ENCODE data around the gene NABP1. TPM values are rescaled to one million over a fixed set of nuclear protein-coding genes. Genes with fewer than 3 reads are reported as not detected.

The NABP1 gene
- total RNA-seq, 1 experiment from 2014 or later = 5.8 TPM

DNA sequence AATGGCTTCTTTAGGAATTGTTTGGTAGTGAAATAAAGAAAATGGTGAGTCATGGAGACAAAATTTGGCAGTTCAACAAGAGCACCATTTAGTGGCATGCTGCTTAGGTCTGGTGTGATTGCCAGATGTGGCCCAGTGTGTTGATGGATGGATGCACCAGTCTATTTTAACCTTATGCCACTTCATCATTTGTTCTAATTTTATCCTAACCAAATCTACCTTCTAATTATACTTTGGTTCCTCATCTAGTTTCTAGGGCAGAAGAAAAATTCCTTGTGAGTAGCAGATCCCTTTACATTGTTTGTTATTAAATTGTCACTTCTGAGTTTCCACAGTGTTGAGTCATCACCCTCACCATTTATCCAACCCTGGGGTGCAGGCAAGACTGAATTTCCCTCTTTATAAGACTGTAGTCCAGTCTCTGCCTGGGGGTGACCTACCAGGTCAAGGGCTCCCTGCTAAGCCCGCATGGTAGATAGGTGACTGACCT is 32.5 kb downstream of the NABP1 start:
- H3K9me3 Mint-ChIP-seq = no peaks in the 10 kb centered on the region
- ATAC-seq (no peak), DNase-seq (ENCODE audit: low spot score) (no peak)
- ChIA-PET POLR2A (no interaction called here), CTCF (no interaction called here)
- H3K4me3 Mint-ChIP-seq = no peak overlapping the region
- TF ChIP-seq, protein P1, sequence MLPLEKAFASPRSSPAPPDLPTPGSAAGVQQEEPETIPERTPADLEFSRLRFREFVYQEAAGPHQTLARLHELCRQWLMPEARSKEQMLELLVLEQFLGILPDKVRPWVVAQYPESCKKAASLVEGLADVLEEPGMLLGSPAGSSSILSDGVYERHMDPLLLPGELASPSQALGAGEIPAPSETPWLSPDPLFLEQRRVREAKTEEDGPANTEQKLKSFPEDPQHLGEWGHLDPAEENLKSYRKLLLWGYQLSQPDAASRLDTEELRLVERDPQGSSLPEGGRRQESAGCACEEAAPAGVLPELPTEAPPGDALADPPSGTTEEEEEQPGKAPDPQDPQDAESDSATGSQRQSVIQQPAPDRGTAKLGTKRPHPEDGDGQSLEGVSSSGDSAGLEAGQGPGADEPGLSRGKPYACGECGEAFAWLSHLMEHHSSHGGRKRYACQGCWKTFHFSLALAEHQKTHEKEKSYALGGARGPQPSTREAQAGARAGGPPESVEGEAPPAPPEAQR (CRISPR knock-in tag; IDR thresholded peaks at IDR 0.05) = no peak
- TF ChIP-seq JAZF1 (CRISPR knock-in tag; IDR thresholded peaks at IDR 0.05) (no peak), ZMAT4 (CRISPR knock-in tag; IDR thresholded peaks at IDR 0.05) (no peak), TEAD1 (CRISPR knock-in tag; IDR thresholded peaks at IDR 0.05) (no peak), NFE2L1 (CRISPR knock-in tag; IDR thresholded peaks at IDR 0.05) (no peak), CREB1 (CRISPR knock-in tag; IDR thresholded peaks at IDR 0.05) (no peak), E2F1 (CRISPR knock-in tag; IDR thresholded peaks at IDR 0.05) (no peak), HMGXB4 (CRISPR knock-in tag; IDR thresholded peaks at IDR 0.05) (no peak), ZNF423 (CRISPR knock-in tag; IDR thresholded peaks at IDR 0.05) (no peak)
- TF ChIP-seq, protein P2, sequence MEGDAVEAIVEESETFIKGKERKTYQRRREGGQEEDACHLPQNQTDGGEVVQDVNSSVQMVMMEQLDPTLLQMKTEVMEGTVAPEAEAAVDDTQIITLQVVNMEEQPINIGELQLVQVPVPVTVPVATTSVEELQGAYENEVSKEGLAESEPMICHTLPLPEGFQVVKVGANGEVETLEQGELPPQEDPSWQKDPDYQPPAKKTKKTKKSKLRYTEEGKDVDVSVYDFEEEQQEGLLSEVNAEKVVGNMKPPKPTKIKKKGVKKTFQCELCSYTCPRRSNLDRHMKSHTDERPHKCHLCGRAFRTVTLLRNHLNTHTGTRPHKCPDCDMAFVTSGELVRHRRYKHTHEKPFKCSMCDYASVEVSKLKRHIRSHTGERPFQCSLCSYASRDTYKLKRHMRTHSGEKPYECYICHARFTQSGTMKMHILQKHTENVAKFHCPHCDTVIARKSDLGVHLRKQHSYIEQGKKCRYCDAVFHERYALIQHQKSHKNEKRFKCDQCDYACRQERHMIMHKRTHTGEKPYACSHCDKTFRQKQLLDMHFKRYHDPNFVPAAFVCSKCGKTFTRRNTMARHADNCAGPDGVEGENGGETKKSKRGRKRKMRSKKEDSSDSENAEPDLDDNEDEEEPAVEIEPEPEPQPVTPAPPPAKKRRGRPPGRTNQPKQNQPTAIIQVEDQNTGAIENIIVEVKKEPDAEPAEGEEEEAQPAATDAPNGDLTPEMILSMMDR (IDR thresholded peaks at IDR 0.05) = no peak
- TF ChIP-seq, protein P3, sequence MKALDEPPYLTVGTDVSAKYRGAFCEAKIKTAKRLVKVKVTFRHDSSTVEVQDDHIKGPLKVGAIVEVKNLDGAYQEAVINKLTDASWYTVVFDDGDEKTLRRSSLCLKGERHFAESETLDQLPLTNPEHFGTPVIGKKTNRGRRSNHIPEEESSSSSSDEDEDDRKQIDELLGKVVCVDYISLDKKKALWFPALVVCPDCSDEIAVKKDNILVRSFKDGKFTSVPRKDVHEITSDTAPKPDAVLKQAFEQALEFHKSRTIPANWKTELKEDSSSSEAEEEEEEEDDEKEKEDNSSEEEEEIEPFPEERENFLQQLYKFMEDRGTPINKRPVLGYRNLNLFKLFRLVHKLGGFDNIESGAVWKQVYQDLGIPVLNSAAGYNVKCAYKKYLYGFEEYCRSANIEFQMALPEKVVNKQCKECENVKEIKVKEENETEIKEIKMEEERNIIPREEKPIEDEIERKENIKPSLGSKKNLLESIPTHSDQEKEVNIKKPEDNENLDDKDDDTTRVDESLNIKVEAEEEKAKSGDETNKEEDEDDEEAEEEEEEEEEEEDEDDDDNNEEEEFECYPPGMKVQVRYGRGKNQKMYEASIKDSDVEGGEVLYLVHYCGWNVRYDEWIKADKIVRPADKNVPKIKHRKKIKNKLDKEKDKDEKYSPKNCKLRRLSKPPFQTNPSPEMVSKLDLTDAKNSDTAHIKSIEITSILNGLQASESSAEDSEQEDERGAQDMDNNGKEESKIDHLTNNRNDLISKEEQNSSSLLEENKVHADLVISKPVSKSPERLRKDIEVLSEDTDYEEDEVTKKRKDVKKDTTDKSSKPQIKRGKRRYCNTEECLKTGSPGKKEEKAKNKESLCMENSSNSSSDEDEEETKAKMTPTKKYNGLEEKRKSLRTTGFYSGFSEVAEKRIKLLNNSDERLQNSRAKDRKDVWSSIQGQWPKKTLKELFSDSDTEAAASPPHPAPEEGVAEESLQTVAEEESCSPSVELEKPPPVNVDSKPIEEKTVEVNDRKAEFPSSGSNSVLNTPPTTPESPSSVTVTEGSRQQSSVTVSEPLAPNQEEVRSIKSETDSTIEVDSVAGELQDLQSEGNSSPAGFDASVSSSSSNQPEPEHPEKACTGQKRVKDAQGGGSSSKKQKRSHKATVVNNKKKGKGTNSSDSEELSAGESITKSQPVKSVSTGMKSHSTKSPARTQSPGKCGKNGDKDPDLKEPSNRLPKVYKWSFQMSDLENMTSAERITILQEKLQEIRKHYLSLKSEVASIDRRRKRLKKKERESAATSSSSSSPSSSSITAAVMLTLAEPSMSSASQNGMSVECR (CRISPR knock-in tag; IDR thresholded peaks at IDR 0.05; ENCODE audit: borderline replicate concordance) = no peak
- 0 out of 2 replicates have a peak, but pooled peaks cover 8% of the 10 kb centered on the region for H3K4me1 Mint-ChIP-seq
- no peak overlapping the region for H3K27ac Mint-ChIP-seq
- H3K36me3 Mint-ChIP-seq = no peaks in the 10 kb centered on the region
- no peaks in the 10 kb centered on the region for H3K27me3 Mint-ChIP-seq (ENCODE audit: low read depth)

DNA sequence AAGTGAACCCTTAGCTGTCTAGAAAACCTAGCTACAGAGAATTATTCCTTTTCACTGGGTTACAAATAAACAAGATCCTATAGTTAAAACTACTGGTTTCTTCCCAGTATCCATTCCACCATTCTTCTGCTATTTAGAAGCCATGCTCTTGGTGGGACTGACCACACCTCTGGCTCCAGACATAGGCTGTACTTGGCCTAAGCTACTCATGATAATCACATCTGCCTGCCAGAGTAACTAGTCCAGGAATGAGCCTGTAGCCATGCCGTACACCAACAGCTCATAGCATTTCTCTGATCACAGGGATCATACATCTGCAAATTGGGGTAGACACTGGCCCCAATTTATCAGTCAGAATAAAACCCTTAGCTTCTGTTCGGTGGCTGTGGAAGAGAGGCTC is 33.7 kb downstream of the NABP1 start:
- H3K36me3 Mint-ChIP-seq = no peaks in the 10 kb centered on the region
- ATAC-seq (no peak), DNase-seq (ENCODE audit: low spot score) (no peak)
- ChIA-PET POLR2A (no interaction called here), CTCF (interaction anchor here (1.2 kb wide), 1 partner anchor 18 kb away, joined by 5 read pairs; no protein-coding TSS in a partner anchor)
- no peak overlapping the region for H3K4me3 Mint-ChIP-seq
- 0 out of 2 replicates have a peak, but pooled peaks cover 7% of the 10 kb centered on the region for H3K4me1 Mint-ChIP-seq
- H3K9me3 Mint-ChIP-seq = no peaks in the 10 kb centered on the region
- no peak overlapping the region for H3K27ac Mint-ChIP-seq
- H3K27me3 Mint-ChIP-seq (ENCODE audit: low read depth) = no peaks in the 10 kb centered on the region
- TF ChIP-seq SMAD4 (CRISPR knock-in tag; IDR thresholded peaks at IDR 0.05) = no peak
- no peak for TF ChIP-seq FOXJ3 (CRISPR knock-in tag; IDR thresholded peaks at IDR 0.05; ENCODE audit: borderline replicate concordance)
- no peak for TF ChIP-seq TCF7 (CRISPR knock-in tag; IDR thresholded peaks at IDR 0.05; ENCODE audit: low read depth)
- no peak for TF ChIP-seq TEAD4 (CRISPR knock-in tag; IDR thresholded peaks at IDR 0.05)
- no peak for TF ChIP-seq USF1 (CRISPR knock-in tag; IDR thresholded peaks at IDR 0.05)
- TF ChIP-seq NR3C1 (CRISPR knock-in tag; conservative IDR thresholded peaks at IDR 0.05; ENCODE audit: low read depth) = no peak
- TF ChIP-seq, protein P4, sequence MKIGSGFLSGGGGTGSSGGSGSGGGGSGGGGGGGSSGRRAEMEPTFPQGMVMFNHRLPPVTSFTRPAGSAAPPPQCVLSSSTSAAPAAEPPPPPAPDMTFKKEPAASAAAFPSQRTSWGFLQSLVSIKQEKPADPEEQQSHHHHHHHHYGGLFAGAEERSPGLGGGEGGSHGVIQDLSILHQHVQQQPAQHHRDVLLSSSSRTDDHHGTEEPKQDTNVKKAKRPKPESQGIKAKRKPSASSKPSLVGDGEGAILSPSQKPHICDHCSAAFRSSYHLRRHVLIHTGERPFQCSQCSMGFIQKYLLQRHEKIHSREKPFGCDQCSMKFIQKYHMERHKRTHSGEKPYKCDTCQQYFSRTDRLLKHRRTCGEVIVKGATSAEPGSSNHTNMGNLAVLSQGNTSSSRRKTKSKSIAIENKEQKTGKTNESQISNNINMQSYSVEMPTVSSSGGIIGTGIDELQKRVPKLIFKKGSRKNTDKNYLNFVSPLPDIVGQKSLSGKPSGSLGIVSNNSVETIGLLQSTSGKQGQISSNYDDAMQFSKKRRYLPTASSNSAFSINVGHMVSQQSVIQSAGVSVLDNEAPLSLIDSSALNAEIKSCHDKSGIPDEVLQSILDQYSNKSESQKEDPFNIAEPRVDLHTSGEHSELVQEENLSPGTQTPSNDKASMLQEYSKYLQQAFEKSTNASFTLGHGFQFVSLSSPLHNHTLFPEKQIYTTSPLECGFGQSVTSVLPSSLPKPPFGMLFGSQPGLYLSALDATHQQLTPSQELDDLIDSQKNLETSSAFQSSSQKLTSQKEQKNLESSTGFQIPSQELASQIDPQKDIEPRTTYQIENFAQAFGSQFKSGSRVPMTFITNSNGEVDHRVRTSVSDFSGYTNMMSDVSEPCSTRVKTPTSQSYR (CRISPR knock-in tag; IDR thresholded peaks at IDR 0.05) = no peak
- TF ChIP-seq RORB (CRISPR knock-in tag; IDR thresholded peaks at IDR 0.05) = no peak
- no peak for TF ChIP-seq NFYB (CRISPR knock-in tag; conservative IDR thresholded peaks at IDR 0.05; ENCODE audit: low read depth)
- TF ChIP-seq ZNF263 (CRISPR knock-in tag; IDR thresholded peaks at IDR 0.05; ENCODE audit: low read depth) = no peak

Data from WTC11 (cell line).